Neuronal stem cell (in vitro differentiated cells): ENCODE measurements around the gene SLC1A1.

Experiments
- DNase-seq: peaks from one replicate; pipeline ENCODE4 v3.0.0-alpha.2; 2013; ENCODE audit warnings: low spot score
- H2AFZ ChIP-seq: one replicate; pipeline ENCODE4 v1.6.1; 2013; ENCODE audit warnings: mild to moderate bottlenecking, low read length, inconsistent platforms
- H2AK5ac ChIP-seq: 2 replicates; pipeline ENCODE4 v1.6.1; 2013; ENCODE audit warnings: low read depth, mild to moderate bottlenecking, inconsistent platforms, low read length, moderate library complexity, mixed read lengths
- H2BK120ac ChIP-seq: 2 replicates; pipeline ENCODE4 v1.6.1; 2013; ENCODE audit warnings: low read depth, mild to moderate bottlenecking, inconsistent platforms, low read length, moderate library complexity, mixed read lengths
- H2BK12ac ChIP-seq: one replicate; pipeline ENCODE4 v1.6.1; 2013; ENCODE audit warnings: low read length, inconsistent platforms
- H2BK15ac ChIP-seq: 2 replicates; pipeline ENCODE4 v1.6.1; 2013; ENCODE audit warnings: mild to moderate bottlenecking, low read length, inconsistent platforms, mixed read lengths
- H2BK5ac ChIP-seq: one replicate; pipeline ENCODE4 v1.6.1; 2013; ENCODE audit warnings: inconsistent platforms, mild to moderate bottlenecking, low read length, moderate library complexity
- H3K14ac ChIP-seq: one replicate; pipeline ENCODE4 v1.6.1; 2013; ENCODE audit warnings: low read length, inconsistent platforms
- H3K18ac ChIP-seq: 2 replicates; pipeline ENCODE4 v1.6.1; 2013; ENCODE audit warnings: low read length, inconsistent platforms
- H3K23ac ChIP-seq: 2 replicates; pipeline ENCODE4 v1.6.1; 2013; ENCODE audit warnings: low read depth, mild to moderate bottlenecking, mixed read lengths, low read length, inconsistent platforms; ENCODE audit not compliant: poor library complexity
- H3K27ac ChIP-seq: replicated peaks from 3 replicates; pipeline ENCODE4 v1.5.1; 2013; ENCODE audit warnings: low read length, inconsistent platforms
- H3K27me3 ChIP-seq, 3 experiments: 2 replicates each; pipeline ENCODE4 v1.6.1; 2013; ENCODE audit warnings: low read length in 3 of 3, mild to moderate bottlenecking in 2 of 3, inconsistent platforms in 1 of 3, low read depth in 1 of 3, mixed read lengths in 1 of 3, moderate library complexity in 1 of 3; ENCODE audit not compliant: control insufficient read depth in 3 of 3, insufficient read depth in 3 of 3
- H3K36me3 ChIP-seq, 2 donors: replicated peaks in 1 of 2; 2 replicates each; pipeline ENCODE4 v1.6.1; 2013; ENCODE audit warnings: low read length in 2 of 2; ENCODE audit not compliant: control insufficient read depth in 2 of 2, insufficient read depth in 2 of 2
- H3K4ac ChIP-seq: 2 replicates; pipeline ENCODE4 v1.6.1; 2013; ENCODE audit warnings: inconsistent platforms, mild to moderate bottlenecking, low read length, moderate library complexity
- H3K4me1 ChIP-seq, 2 donors: 1 replicate in 1 of 2; 2 replicates in 1 of 2; pipeline ENCODE4 v1.6.1; 2013; ENCODE audit warnings: low read length in 2 of 2, low read depth in 1 of 2; ENCODE audit not compliant: control insufficient read depth in 2 of 2, insufficient read depth in 1 of 2
- H3K4me2 ChIP-seq: one replicate; pipeline ENCODE4 v1.6.1; 2013; ENCODE audit warnings: mild to moderate bottlenecking, low read length, inconsistent platforms; ENCODE audit not compliant: insufficient read depth, poor library complexity, severe bottlenecking
- H3K4me3 ChIP-seq, 2 donors: 2 replicates each; pipeline ENCODE4 v1.5.1; 2013; ENCODE audit warnings: low read length in 2 of 2, mild to moderate bottlenecking in 2 of 2, inconsistent platforms in 1 of 2, moderate library complexity in 1 of 2
- H3K79me1 ChIP-seq: one replicate; pipeline ENCODE4 v1.6.1; 2013; ENCODE audit warnings: low read depth, mild to moderate bottlenecking, inconsistent platforms, low read length, moderate library complexity
- H3K9ac ChIP-seq: one replicate; pipeline ENCODE4 v1.6.1; 2013; ENCODE audit warnings: mild to moderate bottlenecking, low read depth, low read length, inconsistent platforms; ENCODE audit not compliant: poor library complexity
- H3K9me3 ChIP-seq, 2 donors: replicated peaks in 1 of 2; 2 replicates each; pipeline versions ENCODE3 to v1.6.1; 2013; ENCODE audit warnings: low read length in 2 of 2, mild to moderate bottlenecking in 2 of 2, inconsistent platforms in 1 of 2, low read depth in 1 of 2, mixed read lengths in 1 of 2, moderate library complexity in 1 of 2; ENCODE audit not compliant: control insufficient read depth in 2 of 2, insufficient read depth in 1 of 2
- H4K8ac ChIP-seq: one replicate; pipeline ENCODE4 v1.6.1; 2013; ENCODE audit warnings: low read depth, mild to moderate bottlenecking, inconsistent platforms, low read length, moderate library complexity
- H4K91ac ChIP-seq: one replicate; pipeline ENCODE4 v1.6.1; 2013; ENCODE audit warnings: low read length, low read depth, mild to moderate bottlenecking, inconsistent platforms; ENCODE audit not compliant: poor library complexity
- WGBS, 2 donors: extraction: QIAGEN DNeasy Blood & Tissue Kit; methylation state at CpG; one replicate each; pipeline ENCODE4 v1.1.7; 2013; ENCODE audit warnings: missing lambda C conversion rate in 2 of 2, mixed read lengths in 1 of 2; ENCODE audit not compliant: insufficient read length in 2 of 2, insufficient replicate concordance in 1 of 2; ENCODE audit errors: extremely low coverage in 2 of 2; 5-methylcytosine and 5-hydroxymethylcytosine counted together

SLC1A1 gene

GRCh38 chr9:4579001-4579400 is 88.7 kb downstream of the SLC1A1 start:
- H3K79me1 ChIP-seq: no peaks in the 10 kb centered on the region
- no peak overlapping the region for H3K18ac ChIP-seq
- H3K27ac ChIP-seq: no peak overlapping the region
- no peak overlapping the region for H3K14ac ChIP-seq
- H2BK12ac ChIP-seq: no peak overlapping the region
- no peak overlapping the region for H2BK15ac ChIP-seq
- H3K27me3 ChIP-seq: no peaks in the 10 kb centered on the region
- no peak overlapping the region for H3K4me3 ChIP-seq
- H4K8ac ChIP-seq: no peak overlapping the region
- no peak overlapping the region for H2BK5ac ChIP-seq
- H3K36me3 ChIP-seq: peaks cover 0 to 1% of the 10 kb centered on the region in 2 donors
- no CpG with 5 or more reads among the region's 2 CpGs for WGBS, 2 donors
- no peak for DNase-seq
- no peaks in the 10 kb centered on the region for H3K4me1 ChIP-seq
- no peak overlapping the region for H3K4ac ChIP-seq
- no peak overlapping the region for H2AFZ ChIP-seq
- H2AK5ac ChIP-seq: no peak overlapping the region
- no peak overlapping the region for H2BK120ac ChIP-seq
- H3K4me2 ChIP-seq: no peak overlapping the region
- no peaks in the 10 kb centered on the region for H3K9me3 ChIP-seq
- no peak overlapping the region for H3K23ac ChIP-seq
- no peak overlapping the region for H3K9ac ChIP-seq
- H4K91ac ChIP-seq: no peak overlapping the region

GRCh38 chr9:4581035-4581760 is 90.9 kb downstream of the SLC1A1 start:
- no peak overlapping the region for H3K9ac ChIP-seq
- H3K4ac ChIP-seq: no peak overlapping the region
- no peaks in the 10 kb centered on the region for H3K79me1 ChIP-seq
- H2AK5ac ChIP-seq: no peak overlapping the region
- no peaks in the 10 kb centered on the region for H3K9me3 ChIP-seq
- H3K23ac ChIP-seq: no peak overlapping the region
- WGBS, 2 donors: no CpG with 5 or more reads among the region's 2 CpGs
- H3K14ac ChIP-seq: no peak overlapping the region
- H2BK5ac ChIP-seq: no peak overlapping the region
- no peak overlapping the region for H4K8ac ChIP-seq
- no peak overlapping the region for H2BK12ac ChIP-seq
- no peak overlapping the region for H3K18ac ChIP-seq
- no peak overlapping the region for H3K27ac ChIP-seq
- no peak overlapping the region for H2BK120ac ChIP-seq
- no peak overlapping the region for H4K91ac ChIP-seq
- no peak for DNase-seq
- H3K27me3 ChIP-seq: no peaks in the 10 kb centered on the region
- no peak overlapping the region for H2BK15ac ChIP-seq
- H3K4me1 ChIP-seq: no peaks in the 10 kb centered on the region
- no peak overlapping the region for H2AFZ ChIP-seq
- H3K36me3 ChIP-seq: peaks cover 0 to 1% of the 10 kb centered on the region in 2 donors
- no peak overlapping the region for H3K4me2 ChIP-seq
- H3K4me3 ChIP-seq: no peak overlapping the region

GRCh38 chr9:4581861-4582565 is 91.7 kb downstream of the SLC1A1 start:
- no peak overlapping the region for H2AK5ac ChIP-seq
- H4K91ac ChIP-seq: no peak overlapping the region
- no peak overlapping the region for H2AFZ ChIP-seq
- no CpG with 5 or more reads among the region's 1 CpG for WGBS, 2 donors
- no peaks in the 10 kb centered on the region for H3K27me3 ChIP-seq
- no peak overlapping the region for H3K18ac ChIP-seq
- H3K4ac ChIP-seq: no peak overlapping the region
- no peak overlapping the region for H3K27ac ChIP-seq
- no peak overlapping the region for H3K4me2 ChIP-seq
- no peaks in the 10 kb centered on the region for H3K79me1 ChIP-seq
- no peak overlapping the region for H2BK15ac ChIP-seq
- H2BK12ac ChIP-seq: no peak overlapping the region
- DNase-seq: no peak
- H2BK5ac ChIP-seq: no peak overlapping the region
- no peak overlapping the region for H3K4me3 ChIP-seq
- H3K36me3 ChIP-seq: peaks cover 0 to 1% of the 10 kb centered on the region in 2 donors
- H3K9me3 ChIP-seq: no peaks in the 10 kb centered on the region
- no peaks in the 10 kb centered on the region for H3K4me1 ChIP-seq
- H2BK120ac ChIP-seq: no peak overlapping the region
- H3K9ac ChIP-seq: no peak overlapping the region
- no peak overlapping the region for H4K8ac ChIP-seq
- H3K14ac ChIP-seq: no peak overlapping the region
- H3K23ac ChIP-seq: no peak overlapping the region

GRCh38 chr9:4583001-4583400 is 92.7 kb downstream of the SLC1A1 start:
- Histone ChIP-seq H2AK5ac (no peak overlapping the region), H3K27me3 (no peaks in the 10 kb centered on the region), H3K4me1 (no peaks in the 10 kb centered on the region), H3K36me3 (peaks cover 0 to 1% of the 10 kb centered on the region in 2 donors), H2BK12ac (no peak overlapping the region), H4K8ac (no peak overlapping the region), H3K79me1 (no peaks in the 10 kb centered on the region), H3K9ac (no peak overlapping the region), H4K91ac (no peak overlapping the region), H2BK5ac (no peak overlapping the region), H2BK15ac (no peak overlapping the region), H3K4me3 (no peak overlapping the region), H2AFZ (no peak overlapping the region), H3K27ac (no peak overlapping the region), H3K4ac (no peak overlapping the region), H3K14ac (no peak overlapping the region), H3K4me2 (no peak overlapping the region), H2BK120ac (no peak overlapping the region), H3K23ac (no peak overlapping the region), H3K18ac (no peak overlapping the region), H3K9me3 (no peaks in the 10 kb centered on the region)
- no peak for DNase-seq
- WGBS, 2 donors: no CpG with 5 or more reads among the region's 12 CpGs
